Vagina (tissue), 2 donors: Measurements from ENCODE around the gene INO80D. TPM values are rescaled to one million over a fixed set of nuclear protein-coding genes. Genes with fewer than 3 reads are reported as not detected.

ENCODE experiments used
- DNase-seq, 2 donors: peaks; one replicate each; pipeline ENCODE4 v3.0.0-alpha.2; 2017; ENCODE audit errors: extremely low spot score in 2 of 2
- H3K27ac ChIP-seq: fragments of 200-600 bp; sonication (generic); one replicate; pipeline ENCODE4 v1.5.1; 2019
- H3K27me3 ChIP-seq: fragments of 200-600 bp; sonication (generic); one replicate; pipeline ENCODE4 v1.5.1; 2019
- H3K36me3 ChIP-seq, 2 donors: fragments of 200-600 bp; sonication (generic); one replicate each; pipeline ENCODE4 v1.5.1; 2017 to 2019
- H3K4me1 ChIP-seq: fragments of 200-600 bp; sonication (generic); one replicate; pipeline ENCODE4 v1.5.1; 2019
- H3K4me3 ChIP-seq, 2 donors: fragments of 200-600 bp; sonication (generic); 1 replicate in 1 of 2; 2 replicates in 1 of 2; pipeline ENCODE4 v1.5.1; 2016 to 2019
- H3K9me3 ChIP-seq: fragments of 200-600 bp; sonication (generic); one replicate; pipeline ENCODE4 v1.5.1; 2019
- POLR2A ChIP-seq, 2 donors: fragments of 450-650 bp; IDR thresholded peaks; one replicate each; pipeline ENCODE4 v1.6.1; 2017; ENCODE audit warnings: antibody characterized with exemption in 2 of 2, mild to moderate bottlenecking in 2 of 2, moderate library complexity in 2 of 2
- POLR2AphosphoS5 ChIP-seq, 2 donors: sonication (generic); formaldehyde crosslinking; IDR thresholded peaks; one replicate each; pipeline ENCODE4 v1.9.0; 2017; ENCODE audit warnings: antibody characterized with exemption in 2 of 2, mild to moderate bottlenecking in 2 of 2, low read depth in 1 of 2; ENCODE audit not compliant: insufficient read depth in 1 of 2
- intact Hi-C: fragments of 100-400 bp; cut with DNase I; formaldehyde crosslinking; loops from one replicate; pipeline ENCODE4 v1.15.1; 2023
- total RNA-seq: library from RNA; depleted of rRNA; stranded (reverse); fragments of >200 nt; gene quantifications from one replicate; pipeline ENCODE4 v1.2.3, GENCODE V29; 2016
- TF ChIP-seq, protein P1 (sequence below), 3 experiments: fragments of 450-650 bp in 2 of 3; fragments of 200-600 bp in 1 of 3; sonication (generic) in 1 of 3; IDR thresholded peaks; one replicate each; pipeline ENCODE4 v1.5.1; 2017 to 2019; ENCODE audit warnings: antibody characterized with exemption in 3 of 3, mild to moderate bottlenecking in 2 of 3, moderate library complexity in 2 of 3

The INO80D gene
- total RNA-seq, 1 donor from 2014 or later: 18.4 TPM

- no peak overlapping the region for H3K4me3 ChIP-seq
- intact Hi-C loops: no loop called here
- no peak for DNase-seq
These were observed 121.7 kb downstream of the INO80D start for GRCh38 chr2:205964111-205964761.

GRCh38 chr2:205959521-205959920 lies 126.5 kb downstream of the INO80D start:
- intact Hi-C loops: no loop called here
- H3K36me3 ChIP-seq: no peaks in the 10 kb centered on the region
- H3K4me3 ChIP-seq: no peak overlapping the region
- H3K9me3 ChIP-seq: no peaks in the 10 kb centered on the region
- no peak overlapping the region for H3K27ac ChIP-seq
- H3K4me1 ChIP-seq: no peaks in the 10 kb centered on the region
- no peak for DNase-seq
- H3K27me3 ChIP-seq: no peaks in the 10 kb centered on the region
- TF ChIP-seq POLR2AphosphoS5 (IDR thresholded peaks at IDR 0.05; ENCODE audit: insufficient read depth in 1 of 2, low read depth in 1 of 2): no peak
- TF ChIP-seq POLR2A (IDR thresholded peaks at IDR 0.05): no peak
- TF ChIP-seq, protein P1, sequence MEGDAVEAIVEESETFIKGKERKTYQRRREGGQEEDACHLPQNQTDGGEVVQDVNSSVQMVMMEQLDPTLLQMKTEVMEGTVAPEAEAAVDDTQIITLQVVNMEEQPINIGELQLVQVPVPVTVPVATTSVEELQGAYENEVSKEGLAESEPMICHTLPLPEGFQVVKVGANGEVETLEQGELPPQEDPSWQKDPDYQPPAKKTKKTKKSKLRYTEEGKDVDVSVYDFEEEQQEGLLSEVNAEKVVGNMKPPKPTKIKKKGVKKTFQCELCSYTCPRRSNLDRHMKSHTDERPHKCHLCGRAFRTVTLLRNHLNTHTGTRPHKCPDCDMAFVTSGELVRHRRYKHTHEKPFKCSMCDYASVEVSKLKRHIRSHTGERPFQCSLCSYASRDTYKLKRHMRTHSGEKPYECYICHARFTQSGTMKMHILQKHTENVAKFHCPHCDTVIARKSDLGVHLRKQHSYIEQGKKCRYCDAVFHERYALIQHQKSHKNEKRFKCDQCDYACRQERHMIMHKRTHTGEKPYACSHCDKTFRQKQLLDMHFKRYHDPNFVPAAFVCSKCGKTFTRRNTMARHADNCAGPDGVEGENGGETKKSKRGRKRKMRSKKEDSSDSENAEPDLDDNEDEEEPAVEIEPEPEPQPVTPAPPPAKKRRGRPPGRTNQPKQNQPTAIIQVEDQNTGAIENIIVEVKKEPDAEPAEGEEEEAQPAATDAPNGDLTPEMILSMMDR (IDR thresholded peaks at IDR 0.05): no peak

More at GRCh38 chr2:205964111-205964761, 121.7 kb downstream of the INO80D start:
- Histone ChIP-seq H3K36me3 (no peaks in the 10 kb centered on the region), H3K27ac (no peak overlapping the region), H3K9me3 (no peaks in the 10 kb centered on the region), H3K4me1 (no peaks in the 10 kb centered on the region), H3K27me3 (no peaks in the 10 kb centered on the region)
- TF ChIP-seq POLR2AphosphoS5 (IDR thresholded peaks at IDR 0.05; ENCODE audit: insufficient read depth in 1 of 2, low read depth in 1 of 2) (no peak), POLR2A (IDR thresholded peaks at IDR 0.05) (no peak)
- TF ChIP-seq, protein P1 (IDR thresholded peaks at IDR 0.05): no peak

DNA sequence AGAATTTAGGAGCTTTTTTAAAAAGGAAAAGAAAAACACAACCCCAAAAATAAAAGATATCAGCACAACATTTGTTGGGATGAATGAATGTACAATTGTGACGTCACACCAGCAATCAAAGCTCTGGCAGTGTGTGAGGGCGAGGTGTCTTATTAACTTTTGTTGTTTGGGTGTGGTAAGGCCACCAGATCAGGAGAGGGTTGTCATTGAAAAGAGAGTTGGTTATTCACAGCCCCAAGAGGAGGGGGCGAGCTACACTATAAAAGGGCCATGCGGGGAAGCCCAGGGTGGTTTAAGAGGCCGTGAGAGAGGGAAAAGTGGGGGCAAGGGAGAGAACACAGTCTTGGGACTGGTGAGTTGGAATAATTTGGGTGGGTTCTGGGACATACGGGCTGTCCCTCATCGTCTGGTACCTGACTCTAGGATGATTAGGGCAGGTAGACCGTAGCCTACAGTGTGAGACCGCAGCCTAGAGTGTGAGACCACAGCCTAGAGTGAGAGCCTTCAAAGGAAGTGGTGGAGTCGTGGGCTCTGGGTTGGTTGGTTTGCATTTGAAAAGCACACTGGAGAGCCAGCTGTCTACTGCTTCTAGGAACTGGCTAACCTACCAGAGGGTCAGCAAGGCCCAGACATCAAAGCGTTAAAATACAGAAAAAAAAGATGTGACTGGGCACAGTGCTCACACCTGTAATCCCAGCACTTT lies 128.4 kb downstream of the INO80D start:
- intact Hi-C loops: no loop called here
- no peaks in the 10 kb centered on the region for H3K9me3 ChIP-seq

GRCh38 chr2:205954707-205955106 lies 131.3 kb downstream of the INO80D start:
- no peak for DNase-seq
- TF ChIP-seq POLR2A (IDR thresholded peaks at IDR 0.05) (no peak), POLR2AphosphoS5 (IDR thresholded peaks at IDR 0.05; ENCODE audit: insufficient read depth in 1 of 2, low read depth in 1 of 2) (no peak)
- TF ChIP-seq, protein P1 (IDR thresholded peaks at IDR 0.05): no peak
- Histone ChIP-seq H3K27ac (no peak overlapping the region), H3K9me3 (no peaks in the 10 kb centered on the region), H3K4me1 (no peaks in the 10 kb centered on the region), H3K36me3 (no peaks in the 10 kb centered on the region), H3K4me3 (no peak overlapping the region), H3K27me3 (no peaks in the 10 kb centered on the region)
- intact Hi-C loops: no loop called here

More for the DNA sequence above, 128.4 kb downstream of the INO80D start:
- H3K27ac ChIP-seq: no peak overlapping the region
- H3K4me1 ChIP-seq: no peaks in the 10 kb centered on the region
- H3K4me3 ChIP-seq: no peak overlapping the region
- TF ChIP-seq, protein P1 (IDR thresholded peaks at IDR 0.05): no peak
- no peak for TF ChIP-seq POLR2A (IDR thresholded peaks at IDR 0.05)
- TF ChIP-seq POLR2AphosphoS5 (IDR thresholded peaks at IDR 0.05; ENCODE audit: insufficient read depth in 1 of 2, low read depth in 1 of 2): no peak
- H3K36me3 ChIP-seq: no peaks in the 10 kb centered on the region
- DNase-seq: no peak
- H3K27me3 ChIP-seq: no peaks in the 10 kb centered on the region

GRCh38 chr2:205952282-205952681 lies 133.7 kb downstream of the INO80D start:
- H3K9me3 ChIP-seq: no peaks in the 10 kb centered on the region

More at GRCh38 chr2:205952282-205952681, 133.7 kb downstream of the INO80D start:
- no peak overlapping the region for H3K27ac ChIP-seq
- no peaks in the 10 kb centered on the region for H3K36me3 ChIP-seq
- H3K4me3 ChIP-seq: no peak overlapping the region
- intact Hi-C loops: no loop called here
- no peaks in the 10 kb centered on the region for H3K27me3 ChIP-seq
- TF ChIP-seq POLR2A (IDR thresholded peaks at IDR 0.05): no peak
- DNase-seq: no peak
- H3K4me1 ChIP-seq: peaks cover 4% of the 10 kb centered on the region
